Mammary epithelial cell (primary cell): Measurements from ENCODE around the gene ERBB2.

Source experiments
- CTCF ChIP-seq, 2 donors: IDR thresholded peaks in 1 of 2; conservative IDR thresholded peaks in 1 of 2; 2 replicates each; pipeline ENCODE4 v1.5.1; 2011 to 2012; ENCODE audit warnings: inconsistent platforms in 2 of 2, low read length in 2 of 2, mild to moderate bottlenecking in 2 of 2, control low read depth in 1 of 2, low read depth in 1 of 2; ENCODE audit not compliant: insufficient read depth in 1 of 2; ENCODE audit errors: extremely low read depth in 1 of 2
- EZH2 ChIP-seq: IDR thresholded peaks from 2 replicates; pipeline ENCODE4 v1.6.1; 2012; ENCODE audit warnings: low read length, inconsistent platforms, borderline replicate concordance

- TF ChIP-seq CTCF (conservative IDR thresholded peaks at IDR 0.05 in 1 of 2, IDR thresholded peaks at IDR 0.05 in 1 of 2; ENCODE audit: extremely low read depth in 1 of 2, insufficient read depth in 1 of 2, low read depth in 1 of 2, low read length in 2 of 2), result no peak
- no peak for TF ChIP-seq EZH2
Observed at GRCh38 chr17:39659279-39660010, 40.4 kb upstream of the ERBB2 start.
